Measurements from ENCODE around the gene SLC25A21. TPM values are rescaled to one million over a fixed set of nuclear protein-coding genes. Genes with fewer than 3 reads are reported as not detected.

SLC25A21 gene
- total RNA-seq, 1 experiment from 2014 or later: 2.1 TPM

DNA sequence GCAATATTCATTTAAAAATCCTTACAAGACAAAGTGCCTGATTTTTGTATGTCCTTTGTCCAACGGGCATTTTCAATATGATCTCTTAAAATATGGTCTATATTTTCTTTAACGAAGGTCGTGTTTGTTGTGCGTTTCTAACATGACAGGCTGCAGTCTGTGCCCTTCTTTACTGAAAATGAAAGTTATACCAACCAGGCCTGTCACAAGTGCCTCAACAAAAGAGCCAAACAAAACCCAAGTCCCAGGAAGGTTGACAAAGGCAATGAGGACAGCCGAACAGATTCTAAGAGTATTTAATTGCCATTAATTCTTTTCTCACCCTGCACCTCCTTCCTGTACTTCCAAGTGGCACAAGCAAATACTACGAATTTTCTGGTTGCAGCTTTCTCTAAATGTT, 496.8 kb downstream of the SLC25A21 start:
- H3K4me3 ChIP-seq (ENCODE audit: low read depth in 2 of 2, low read length in 2 of 2): no peak overlapping the region
- no peak for TF ChIP-seq POLR2AphosphoS5 (IDR thresholded peaks at IDR 0.05; ENCODE audit: low read depth, low read length)
- H3K9me3 ChIP-seq (ENCODE audit: control insufficient read depth, insufficient read depth, low read depth, low read length): no peaks in the 10 kb centered on the region
- ChIA-PET POLR2A (no interaction called here), CTCF (no interaction called here)
- intact Hi-C loops (cut with micrococcal nuclease; ENCODE audit: unreplicated experiment) (no loop called here), in situ Hi-C loops (cut with HindIII; ENCODE audit: low pct_unique_long_range_greater_than_20kb, low sequenced_read_pairs) (no loop called here)
- no peaks in the 10 kb centered on the region for H3K4me1 ChIP-seq (ENCODE audit: control insufficient read depth, insufficient read depth, low read length)
- no peaks in the 10 kb centered on the region for H3K36me3 ChIP-seq (ENCODE audit: control insufficient read depth, insufficient read depth, low read length)
- ATAC-seq: no peak
- no TSS peak for BruUV-seq (replicated peaks)
- no peak for DNase-seq (ENCODE audit: low read depth, low spot score)
- no peak overlapping the region for H3K27ac ChIP-seq (ENCODE audit: low read length)
- no peaks in the 10 kb centered on the region for H3K27me3 ChIP-seq (ENCODE audit: control insufficient read depth, insufficient read depth, low read length)

DNA sequence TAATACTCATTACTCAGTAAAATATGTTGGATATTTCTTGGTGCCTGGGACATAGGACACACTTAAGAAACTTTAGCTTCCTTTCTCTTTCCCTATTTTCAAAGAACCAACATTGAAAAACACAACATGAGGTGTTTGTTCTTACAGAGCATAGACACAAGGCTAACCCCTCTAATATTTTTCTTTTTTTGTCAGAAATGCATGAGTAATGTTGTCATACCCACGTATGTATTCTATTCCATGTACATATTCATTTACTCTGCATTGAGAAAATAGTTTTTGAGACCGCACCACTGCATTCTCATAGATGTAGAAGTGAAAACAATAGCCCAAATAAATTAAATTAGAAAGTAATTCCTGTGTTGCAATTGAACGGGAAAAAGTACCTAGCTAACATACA, 497.7 kb downstream of the SLC25A21 start:
- CTCF ChIA-PET: no interaction called here
- Histone ChIP-seq H3K27ac (ENCODE audit: low read length) (no peak overlapping the region), H3K9me3 (ENCODE audit: control insufficient read depth, insufficient read depth, low read depth, low read length) (no peaks in the 10 kb centered on the region), H3K27me3 (ENCODE audit: control insufficient read depth, insufficient read depth, low read length) (no peaks in the 10 kb centered on the region), H3K36me3 (ENCODE audit: control insufficient read depth, insufficient read depth, low read length) (no peaks in the 10 kb centered on the region), H3K4me3 (ENCODE audit: low read depth in 2 of 2, low read length in 2 of 2) (no peak overlapping the region), H3K4me1 (ENCODE audit: control insufficient read depth, insufficient read depth, low read length) (no peaks in the 10 kb centered on the region)
- TF ChIP-seq TCF7L2 (IDR thresholded peaks at IDR 0.05; ENCODE audit: low read depth, low read length) (no peak), SIN3A (IDR thresholded peaks at IDR 0.05; ENCODE audit: borderline replicate concordance, insufficient read depth, low read depth, low read length) (no peak), POLR2AphosphoS5 (IDR thresholded peaks at IDR 0.05; ENCODE audit: low read depth, low read length) (no peak)
- TF ChIP-seq, protein P1, sequence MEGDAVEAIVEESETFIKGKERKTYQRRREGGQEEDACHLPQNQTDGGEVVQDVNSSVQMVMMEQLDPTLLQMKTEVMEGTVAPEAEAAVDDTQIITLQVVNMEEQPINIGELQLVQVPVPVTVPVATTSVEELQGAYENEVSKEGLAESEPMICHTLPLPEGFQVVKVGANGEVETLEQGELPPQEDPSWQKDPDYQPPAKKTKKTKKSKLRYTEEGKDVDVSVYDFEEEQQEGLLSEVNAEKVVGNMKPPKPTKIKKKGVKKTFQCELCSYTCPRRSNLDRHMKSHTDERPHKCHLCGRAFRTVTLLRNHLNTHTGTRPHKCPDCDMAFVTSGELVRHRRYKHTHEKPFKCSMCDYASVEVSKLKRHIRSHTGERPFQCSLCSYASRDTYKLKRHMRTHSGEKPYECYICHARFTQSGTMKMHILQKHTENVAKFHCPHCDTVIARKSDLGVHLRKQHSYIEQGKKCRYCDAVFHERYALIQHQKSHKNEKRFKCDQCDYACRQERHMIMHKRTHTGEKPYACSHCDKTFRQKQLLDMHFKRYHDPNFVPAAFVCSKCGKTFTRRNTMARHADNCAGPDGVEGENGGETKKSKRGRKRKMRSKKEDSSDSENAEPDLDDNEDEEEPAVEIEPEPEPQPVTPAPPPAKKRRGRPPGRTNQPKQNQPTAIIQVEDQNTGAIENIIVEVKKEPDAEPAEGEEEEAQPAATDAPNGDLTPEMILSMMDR (IDR thresholded peaks at IDR 0.05): no peak
- TF ChIP-seq, protein P2, sequence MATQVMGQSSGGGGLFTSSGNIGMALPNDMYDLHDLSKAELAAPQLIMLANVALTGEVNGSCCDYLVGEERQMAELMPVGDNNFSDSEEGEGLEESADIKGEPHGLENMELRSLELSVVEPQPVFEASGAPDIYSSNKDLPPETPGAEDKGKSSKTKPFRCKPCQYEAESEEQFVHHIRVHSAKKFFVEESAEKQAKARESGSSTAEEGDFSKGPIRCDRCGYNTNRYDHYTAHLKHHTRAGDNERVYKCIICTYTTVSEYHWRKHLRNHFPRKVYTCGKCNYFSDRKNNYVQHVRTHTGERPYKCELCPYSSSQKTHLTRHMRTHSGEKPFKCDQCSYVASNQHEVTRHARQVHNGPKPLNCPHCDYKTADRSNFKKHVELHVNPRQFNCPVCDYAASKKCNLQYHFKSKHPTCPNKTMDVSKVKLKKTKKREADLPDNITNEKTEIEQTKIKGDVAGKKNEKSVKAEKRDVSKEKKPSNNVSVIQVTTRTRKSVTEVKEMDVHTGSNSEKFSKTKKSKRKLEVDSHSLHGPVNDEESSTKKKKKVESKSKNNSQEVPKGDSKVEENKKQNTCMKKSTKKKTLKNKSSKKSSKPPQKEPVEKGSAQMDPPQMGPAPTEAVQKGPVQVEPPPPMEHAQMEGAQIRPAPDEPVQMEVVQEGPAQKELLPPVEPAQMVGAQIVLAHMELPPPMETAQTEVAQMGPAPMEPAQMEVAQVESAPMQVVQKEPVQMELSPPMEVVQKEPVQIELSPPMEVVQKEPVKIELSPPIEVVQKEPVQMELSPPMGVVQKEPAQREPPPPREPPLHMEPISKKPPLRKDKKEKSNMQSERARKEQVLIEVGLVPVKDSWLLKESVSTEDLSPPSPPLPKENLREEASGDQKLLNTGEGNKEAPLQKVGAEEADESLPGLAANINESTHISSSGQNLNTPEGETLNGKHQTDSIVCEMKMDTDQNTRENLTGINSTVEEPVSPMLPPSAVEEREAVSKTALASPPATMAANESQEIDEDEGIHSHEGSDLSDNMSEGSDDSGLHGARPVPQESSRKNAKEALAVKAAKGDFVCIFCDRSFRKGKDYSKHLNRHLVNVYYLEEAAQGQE (IDR thresholded peaks at IDR 0.05; ENCODE audit: insufficient read depth in 1 of 2, low read depth in 2 of 2, low read length in 1 of 2): no peak
- ATAC-seq (no peak), DNase-seq (ENCODE audit: low read depth, low spot score) (no peak)
- POLR2A ChIA-PET: no interaction called here
- BruUV-seq (replicated peaks): no TSS peak
- intact Hi-C loops (cut with micrococcal nuclease; ENCODE audit: unreplicated experiment) (no loop called here), in situ Hi-C loops (cut with HindIII; ENCODE audit: low pct_unique_long_range_greater_than_20kb, low sequenced_read_pairs) (no loop called here)

DNA sequence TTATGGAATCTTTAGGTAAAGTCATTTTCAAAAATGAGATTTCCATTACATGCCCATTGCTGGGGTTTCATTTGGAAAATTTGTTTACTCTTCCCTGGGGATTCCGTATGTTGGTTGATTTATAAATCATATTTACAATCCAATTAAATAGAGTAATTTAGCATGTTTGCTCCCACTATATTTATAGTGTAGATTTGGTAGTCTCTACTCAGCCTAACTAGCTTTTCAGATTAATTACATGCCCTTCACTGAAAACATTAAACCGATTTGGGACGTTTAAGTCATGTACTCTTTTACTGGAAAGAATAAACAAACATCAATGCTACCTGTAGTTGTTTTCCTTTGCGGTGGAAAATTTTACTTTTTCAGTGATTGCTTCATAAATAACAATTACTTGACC, 500.3 kb downstream of the SLC25A21 start:
- Histone ChIP-seq H3K4me3 (ENCODE audit: low read depth in 2 of 2, low read length in 2 of 2) (no peak overlapping the region), H3K36me3 (ENCODE audit: control insufficient read depth, insufficient read depth, low read length) (no peaks in the 10 kb centered on the region), H3K4me1 (ENCODE audit: control insufficient read depth, insufficient read depth, low read length) (no peaks in the 10 kb centered on the region), H3K27me3 (ENCODE audit: control insufficient read depth, insufficient read depth, low read length) (no peaks in the 10 kb centered on the region), H3K9me3 (ENCODE audit: control insufficient read depth, insufficient read depth, low read depth, low read length) (no peaks in the 10 kb centered on the region), H3K27ac (ENCODE audit: low read length) (no peak overlapping the region)
- ChIA-PET POLR2A (no interaction called here), CTCF (no interaction called here)
- ATAC-seq (no peak), DNase-seq (ENCODE audit: low read depth, low spot score) (no peak)
- TF ChIP-seq TCF7L2 (IDR thresholded peaks at IDR 0.05; ENCODE audit: low read depth, low read length): no peak
- no peak for TF ChIP-seq SIN3A (IDR thresholded peaks at IDR 0.05; ENCODE audit: borderline replicate concordance, insufficient read depth, low read depth, low read length)
- TF ChIP-seq, protein P1 (IDR thresholded peaks at IDR 0.05): no peak
- no peak for TF ChIP-seq POLR2AphosphoS5 (IDR thresholded peaks at IDR 0.05; ENCODE audit: low read depth, low read length)
- TF ChIP-seq, protein P2 (IDR thresholded peaks at IDR 0.05; ENCODE audit: insufficient read depth in 1 of 2, low read depth in 2 of 2, low read length in 1 of 2): no peak
- intact Hi-C loops (cut with micrococcal nuclease; ENCODE audit: unreplicated experiment): no loop called here
- BruUV-seq (replicated peaks): no TSS peak
- in situ Hi-C loops (cut with HindIII; ENCODE audit: low pct_unique_long_range_greater_than_20kb, low sequenced_read_pairs): no loop called here
